Activated B cell treated with CpG ODN at 0.5 μM for 24 hours (primary cell): ENCODE data around the gene MLXIPL. TPM values are rescaled to one million over a fixed set of nuclear protein-coding genes. Genes with fewer than 3 reads are reported as not detected.

ENCODE experiments used
- ATAC-seq: fragments of 200-7000 bp; cut with Tn5 transposase; one replicate; pipeline ENCODE4 v1.10.0; 2021; ENCODE audit warnings: low read depth, mild to moderate bottlenecking, moderate library complexity
- CTCF ChIA-PET: fragments of 350-600 bp; sonication (Branson Sonifier 250); formaldehyde crosslinking; loops from one replicate; lab custom pipeline; 2021; ENCODE audit warnings: antibody characterized with exemption; lab: Charles Lee
- POLR2A ChIA-PET: fragments of 350-600 bp; sonication (Branson Sonifier 250); formaldehyde crosslinking; loops from one replicate; lab custom pipeline; 2021; ENCODE audit warnings: antibody characterized with exemption; lab: Charles Lee
- DNase-seq: peaks from one replicate; pipeline ENCODE4 v3.0.0; 2022
- H3K27ac Mint-ChIP-seq: one replicate; pipeline ENCODE4 v1.8.0; 2020; ENCODE audit warnings: mixed read lengths
- H3K27me3 Mint-ChIP-seq: one replicate; pipeline ENCODE4 v1.8.0; 2021; ENCODE audit warnings: mixed read lengths
- H3K36me3 Mint-ChIP-seq: one replicate; pipeline ENCODE4 v1.8.0; 2021; ENCODE audit warnings: low read depth, mixed read lengths
- H3K4me1 Mint-ChIP-seq: one replicate; pipeline ENCODE4 v1.8.0; 2021; ENCODE audit warnings: mixed read lengths
- H3K4me3 Mint-ChIP-seq: one replicate; pipeline ENCODE4 v1.8.0; 2020; ENCODE audit warnings: mild to moderate bottlenecking, mixed read lengths
- H3K9me3 Mint-ChIP-seq: one replicate; pipeline ENCODE4 v1.8.0; 2020; ENCODE audit warnings: mixed read lengths
- intact Hi-C: fragments of 100-400 bp; cut with micrococcal nuclease; formaldehyde crosslinking; loops from one replicate; pipeline ENCODE4 v1.15.1; 2024
- total RNA-seq: library from RNA; stranded (reverse); gene quantifications from 2 replicates; pipeline ENCODE4 v1.2.3, GENCODE V29; 2022
- TF ChIP-seq, protein P1 (sequence below): fragments of 200-600 bp; IDR thresholded peaks from one replicate; pipeline ENCODE4 v1.8.0; 2022; ENCODE audit warnings: antibody characterized with exemption, mild to moderate bottlenecking

The MLXIPL gene
- total RNA-seq, 1 donor from 2014 or later: not detected

DNA sequence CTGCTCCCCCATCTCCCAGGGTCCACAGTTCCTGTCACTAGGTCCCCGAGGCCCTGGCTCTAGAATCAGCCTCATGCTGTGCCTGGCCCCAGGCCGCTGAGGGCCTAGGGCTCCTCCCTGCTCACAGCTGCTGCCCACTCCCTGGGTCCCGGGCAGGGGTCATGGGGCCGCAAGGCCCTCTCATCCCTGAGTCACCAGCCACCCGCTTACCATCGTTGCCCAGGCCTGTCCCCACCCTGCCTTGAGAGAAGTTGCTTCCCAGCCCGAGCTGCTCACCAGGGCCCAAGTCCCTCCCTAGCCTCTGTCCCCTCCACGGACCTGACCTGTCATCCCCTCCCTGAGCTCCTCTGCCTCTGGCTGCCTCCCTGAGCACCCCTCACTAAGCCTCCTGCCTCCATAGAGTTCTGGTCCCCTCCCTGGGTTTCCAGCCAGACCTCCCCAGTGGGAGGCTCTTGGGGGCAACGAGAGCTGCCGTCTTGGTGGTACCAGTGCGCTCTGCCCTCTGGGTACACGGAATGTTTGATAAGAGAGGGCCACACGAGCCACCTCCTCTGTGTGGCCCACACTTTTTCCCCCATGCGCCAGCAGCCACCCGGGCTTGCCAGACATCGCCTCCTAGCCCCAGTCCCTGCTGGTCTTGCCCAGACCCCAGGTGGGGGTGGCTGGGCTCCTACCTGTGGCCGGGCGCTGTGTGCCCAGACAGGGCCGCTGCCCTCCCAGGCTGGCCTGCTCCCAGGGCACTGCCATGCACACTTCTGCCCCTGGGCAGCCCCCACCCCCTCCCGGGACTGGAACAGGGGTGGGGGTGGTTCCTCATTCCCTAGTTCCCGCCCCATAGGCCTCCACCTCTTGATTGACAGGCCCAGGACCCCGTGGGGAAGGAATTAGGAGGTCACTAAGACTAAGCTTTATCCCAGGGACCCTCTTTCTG lies 21.3 kb downstream of the MLXIPL start:
- no peak overlapping the region for H3K4me3 Mint-ChIP-seq
- ChIA-PET CTCF (no interaction called here), POLR2A (interaction anchor here (0.6 kb wide), 1 partner anchor 77 kb away, joined by 6 read pairs; no protein-coding TSS in a partner anchor)
- no peaks in the 10 kb centered on the region for H3K36me3 Mint-ChIP-seq
- TF ChIP-seq, protein P1, sequence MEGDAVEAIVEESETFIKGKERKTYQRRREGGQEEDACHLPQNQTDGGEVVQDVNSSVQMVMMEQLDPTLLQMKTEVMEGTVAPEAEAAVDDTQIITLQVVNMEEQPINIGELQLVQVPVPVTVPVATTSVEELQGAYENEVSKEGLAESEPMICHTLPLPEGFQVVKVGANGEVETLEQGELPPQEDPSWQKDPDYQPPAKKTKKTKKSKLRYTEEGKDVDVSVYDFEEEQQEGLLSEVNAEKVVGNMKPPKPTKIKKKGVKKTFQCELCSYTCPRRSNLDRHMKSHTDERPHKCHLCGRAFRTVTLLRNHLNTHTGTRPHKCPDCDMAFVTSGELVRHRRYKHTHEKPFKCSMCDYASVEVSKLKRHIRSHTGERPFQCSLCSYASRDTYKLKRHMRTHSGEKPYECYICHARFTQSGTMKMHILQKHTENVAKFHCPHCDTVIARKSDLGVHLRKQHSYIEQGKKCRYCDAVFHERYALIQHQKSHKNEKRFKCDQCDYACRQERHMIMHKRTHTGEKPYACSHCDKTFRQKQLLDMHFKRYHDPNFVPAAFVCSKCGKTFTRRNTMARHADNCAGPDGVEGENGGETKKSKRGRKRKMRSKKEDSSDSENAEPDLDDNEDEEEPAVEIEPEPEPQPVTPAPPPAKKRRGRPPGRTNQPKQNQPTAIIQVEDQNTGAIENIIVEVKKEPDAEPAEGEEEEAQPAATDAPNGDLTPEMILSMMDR: no peak
- intact Hi-C loops: no loop called here
- no peak for DNase-seq
- ATAC-seq: no peak
- no peak overlapping the region for H3K27ac Mint-ChIP-seq
- no peaks in the 10 kb centered on the region for H3K9me3 Mint-ChIP-seq
- peaks cover 28% of the 10 kb centered on the region for H3K27me3 Mint-ChIP-seq
- peaks cover 1% of the 10 kb centered on the region for H3K4me1 Mint-ChIP-seq

DNA sequence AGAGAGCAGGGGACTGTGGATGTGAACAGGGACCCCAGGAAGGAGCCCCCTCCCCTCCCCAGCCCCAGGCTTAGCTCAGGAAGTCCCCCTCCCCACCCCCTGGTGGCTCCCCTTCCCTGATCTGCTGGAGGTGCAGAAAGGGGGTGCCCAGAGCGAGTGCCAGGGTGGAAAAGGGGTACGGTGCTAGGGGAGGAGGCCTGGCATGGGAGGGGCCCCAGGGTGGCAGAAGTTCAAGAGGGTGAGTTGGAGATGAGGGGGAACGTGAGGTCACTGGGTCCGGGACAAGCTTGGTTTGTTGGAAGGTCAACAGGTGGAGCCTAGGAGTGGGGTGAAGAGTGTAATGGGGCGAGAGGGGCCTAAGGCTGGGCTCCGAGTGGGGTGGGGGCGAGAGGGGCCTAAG lies 24.4 kb downstream of the MLXIPL start:
- Mint-ChIP-seq H3K27ac (no peak overlapping the region), H3K36me3 (no peaks in the 10 kb centered on the region), H3K9me3 (no peaks in the 10 kb centered on the region), H3K27me3 (peaks cover 27% of the 10 kb centered on the region), H3K4me1 (no peaks in the 10 kb centered on the region), H3K4me3 (no peak overlapping the region)
- CTCF ChIA-PET: no interaction called here
- DNase-seq (no peak), ATAC-seq (no peak)
- POLR2A ChIA-PET: no interaction called here
- intact Hi-C loops: no loop called here
- TF ChIP-seq, protein P1: no peak

DNA sequence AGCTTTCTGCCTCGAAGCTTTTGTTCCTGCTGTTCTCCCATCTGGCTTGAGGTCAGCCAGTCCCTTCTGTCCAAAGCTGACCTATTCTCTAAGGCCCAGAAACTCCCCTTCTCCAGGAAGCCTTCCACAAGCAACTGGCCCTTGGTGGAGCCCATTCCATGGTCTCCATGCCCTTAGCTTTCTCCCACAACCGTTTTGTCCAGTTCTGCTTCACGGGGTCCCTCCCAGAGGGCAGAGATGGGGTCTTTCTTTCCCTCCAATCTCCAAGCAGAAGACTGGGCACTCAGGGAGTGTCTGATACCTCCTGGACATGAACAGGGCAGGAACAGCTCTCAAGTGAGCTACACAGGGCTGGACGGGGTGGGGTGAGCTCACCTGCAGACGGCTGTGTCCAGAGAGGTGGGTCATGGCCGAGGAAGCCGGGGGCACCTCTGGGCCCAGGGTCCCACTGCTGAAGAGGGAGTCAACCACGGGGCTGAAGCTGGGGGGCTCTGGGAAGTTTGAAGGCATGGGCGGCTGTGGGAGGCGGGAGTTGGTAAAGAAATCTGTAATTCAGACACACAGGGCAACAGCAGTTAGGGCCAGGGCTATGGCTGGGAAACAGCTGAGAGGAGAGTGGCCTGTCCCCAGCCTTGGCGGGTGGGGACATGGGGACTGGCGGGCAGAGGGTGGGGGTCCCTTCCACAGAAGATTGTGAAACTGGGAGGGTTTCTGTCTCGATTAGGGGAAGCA lies 25.0 kb downstream of the MLXIPL start:
- intact Hi-C loops: no loop called here

DNA sequence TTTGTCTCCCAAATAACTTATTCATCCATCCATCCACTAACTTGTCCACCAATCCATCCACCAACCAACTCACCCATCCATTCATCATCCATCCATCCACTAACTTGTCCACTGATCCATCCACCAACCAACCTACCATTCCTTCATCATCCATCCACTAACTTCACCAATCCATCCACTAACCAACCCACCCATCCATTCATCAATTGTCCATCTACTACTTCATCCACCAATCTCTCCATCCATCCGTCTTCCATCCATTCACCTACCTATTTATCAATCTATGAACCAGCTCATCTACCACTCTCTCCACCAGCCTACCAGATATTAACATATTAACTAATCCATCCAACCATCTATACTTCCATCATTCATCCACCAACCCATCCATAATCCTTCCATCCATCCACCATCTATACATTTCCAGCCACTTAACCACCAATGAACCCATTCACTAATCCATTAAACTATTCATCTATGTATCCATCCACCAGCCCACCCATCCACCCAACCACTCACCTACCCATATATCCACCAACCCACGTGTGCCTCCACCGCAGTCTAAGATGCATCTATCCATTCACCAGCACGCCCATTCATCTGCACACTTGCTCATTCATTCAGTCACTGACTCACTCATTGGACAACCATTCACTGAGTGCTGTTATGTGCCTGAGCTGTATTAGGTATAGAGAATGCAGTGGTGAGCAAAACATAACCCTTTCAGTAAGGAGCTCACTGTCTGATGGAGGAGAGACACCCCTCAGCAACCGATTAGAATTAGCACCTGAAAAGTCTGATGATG lies 26.1 kb downstream of the MLXIPL start:
- intact Hi-C loops: no loop called here
- CTCF ChIA-PET: interaction anchor here (1.4 kb wide), 1 partner anchor 9 kb away, joined by 6 read pairs; no protein-coding TSS in a partner anchor
- ATAC-seq (no peak), DNase-seq (no peak)
- POLR2A ChIA-PET: no interaction called here
- Mint-ChIP-seq H3K4me3 (no peak overlapping the region), H3K9me3 (no peaks in the 10 kb centered on the region), H3K27ac (no peak overlapping the region), H3K36me3 (no peaks in the 10 kb centered on the region), H3K4me1 (no peaks in the 10 kb centered on the region), H3K27me3 (peaks cover 29% of the 10 kb centered on the region)
- TF ChIP-seq, protein P1: no peak

More for the DNA sequence above, 25.0 kb downstream of the MLXIPL start:
- ATAC-seq: no peak
- no peaks in the 10 kb centered on the region for H3K4me1 Mint-ChIP-seq
- TF ChIP-seq, protein P1: no peak
- ChIA-PET POLR2A (no interaction called here), CTCF (interaction anchor here (1.4 kb wide), 1 partner anchor 8 kb away, joined by 6 read pairs; no protein-coding TSS in a partner anchor)
- H3K4me3 Mint-ChIP-seq: no peak overlapping the region
- H3K27me3 Mint-ChIP-seq: peaks cover 27% of the 10 kb centered on the region
- H3K27ac Mint-ChIP-seq: no peak overlapping the region
- DNase-seq: no peak
- H3K9me3 Mint-ChIP-seq: no peaks in the 10 kb centered on the region
- H3K36me3 Mint-ChIP-seq: no peaks in the 10 kb centered on the region
